ENCODE data around the gene POU2F2.

Gene POU2F2

GRCh38 chr19:42117076-42117475 lies 15.2 kb downstream of the POU2F2 start:
- no peak for TF ChIP-seq BACH2 (CRISPR knock-in tag; IDR thresholded peaks at IDR 0.05; ENCODE audit: borderline replicate concordance)
- no peak for TF ChIP-seq ESRRG (CRISPR knock-in tag; IDR thresholded peaks at IDR 0.05)
- TF ChIP-seq ZFP30 (CRISPR knock-in tag; IDR thresholded peaks at IDR 0.05), result no peak
- TF ChIP-seq CREB5 (CRISPR knock-in tag; IDR thresholded peaks at IDR 0.05; ENCODE audit: low read depth), result no peak
- TF ChIP-seq ZNF8 (CRISPR knock-in tag; IDR thresholded peaks at IDR 0.05), result no peak
- no peak for TF ChIP-seq SNAI2 (CRISPR knock-in tag; IDR thresholded peaks at IDR 0.05)
- TF ChIP-seq PATZ1 (CRISPR knock-in tag; IDR thresholded peaks at IDR 0.05; ENCODE audit: borderline replicate concordance), result no peak
- TF ChIP-seq TSHZ2 (CRISPR knock-in tag; IDR thresholded peaks at IDR 0.05), result no peak
- no peak for TF ChIP-seq POU6F1 (CRISPR knock-in tag; IDR thresholded peaks at IDR 0.05; ENCODE audit: borderline replicate concordance, low read depth)
- no peak for TF ChIP-seq TOX (CRISPR knock-in tag; IDR thresholded peaks at IDR 0.05; ENCODE audit: borderline replicate concordance)
- no peak for TF ChIP-seq ZFP3 (CRISPR knock-in tag; IDR thresholded peaks at IDR 0.05)
- no peak for TF ChIP-seq OSR1 (CRISPR knock-in tag; IDR thresholded peaks at IDR 0.05)
- no peak for TF ChIP-seq ZNF70 (CRISPR knock-in tag; IDR thresholded peaks at IDR 0.05)
- TF ChIP-seq CSRNP3 (CRISPR knock-in tag; IDR thresholded peaks at IDR 0.05), result no peak
- ATAC-seq, result no peak

- no peak for ATAC-seq
- TF ChIP-seq BACH2 (CRISPR knock-in tag; IDR thresholded peaks at IDR 0.05; ENCODE audit: borderline replicate concordance) (no peak), CSDC2 (CRISPR knock-in tag; IDR thresholded peaks at IDR 0.05) (no peak), ZNF565 (CRISPR knock-in tag; conservative IDR thresholded peaks at IDR 0.05; ENCODE audit: low read depth) (no peak)
Observed at GRCh38 chr19:42116308-42117075, 15.8 kb downstream of the POU2F2 start.

- ATAC-seq, result no peak
- TF ChIP-seq ISL1 (CRISPR knock-in tag; IDR thresholded peaks at IDR 0.05), result no peak
- no peak for TF ChIP-seq TOX (CRISPR knock-in tag; IDR thresholded peaks at IDR 0.05; ENCODE audit: borderline replicate concordance)
- no peak for TF ChIP-seq GLIS3 (CRISPR knock-in tag; IDR thresholded peaks at IDR 0.05)
- no peak for TF ChIP-seq TCF4 (CRISPR knock-in tag; IDR thresholded peaks at IDR 0.05; ENCODE audit: borderline replicate concordance)
- no peak for TF ChIP-seq ZNF70 (CRISPR knock-in tag; IDR thresholded peaks at IDR 0.05)
- TF ChIP-seq ARNTL (CRISPR knock-in tag; IDR thresholded peaks at IDR 0.05; ENCODE audit: borderline replicate concordance, low read depth), result no peak
- TF ChIP-seq BACH2 (CRISPR knock-in tag; IDR thresholded peaks at IDR 0.05; ENCODE audit: borderline replicate concordance), result no peak
- TF ChIP-seq PPARA (CRISPR knock-in tag; IDR thresholded peaks at IDR 0.05; ENCODE audit: borderline replicate concordance), result no peak
- TF ChIP-seq RARB (CRISPR knock-in tag; IDR thresholded peaks at IDR 0.05), result no peak
- TF ChIP-seq SNAI2 (CRISPR knock-in tag; IDR thresholded peaks at IDR 0.05), result no peak
- no peak for TF ChIP-seq PATZ1 (CRISPR knock-in tag; IDR thresholded peaks at IDR 0.05; ENCODE audit: borderline replicate concordance)
- no peak for TF ChIP-seq OSR1 (CRISPR knock-in tag; IDR thresholded peaks at IDR 0.05)
- no peak for TF ChIP-seq ESRRG (CRISPR knock-in tag; IDR thresholded peaks at IDR 0.05)
- no peak for TF ChIP-seq CSDC2 (CRISPR knock-in tag; IDR thresholded peaks at IDR 0.05)
- TF ChIP-seq ZNF8 (CRISPR knock-in tag; IDR thresholded peaks at IDR 0.05), result no peak
- TF ChIP-seq ZNF565 (CRISPR knock-in tag; conservative IDR thresholded peaks at IDR 0.05; ENCODE audit: low read depth), result no peak
- TF ChIP-seq CSRNP3 (CRISPR knock-in tag; IDR thresholded peaks at IDR 0.05), result no peak
Observed at GRCh38 chr19:42115705-42116104, 16.5 kb downstream of the POU2F2 start.
